ENCODE measurements around the gene EIF2A. TPM values are rescaled to one million over a fixed set of nuclear protein-coding genes. Genes with fewer than 3 reads are reported as not detected.

Gene EIF2A
- total RNA-seq, 1 experiment from 2014 or later, result 74.1 TPM

GRCh38 chr3:150577855-150578254 lies 31.3 kb downstream of the EIF2A start:
- H2AK5ac ChIP-seq (ENCODE audit: insufficient read length, low read length), result no peak overlapping the region
- H2AFZ ChIP-seq (ENCODE audit: low read length), result no peak overlapping the region
- H3K79me2 ChIP-seq (ENCODE audit: insufficient read depth, low read length), result no peaks in the 10 kb centered on the region
- Mint-ChIP-seq H3K9me3 (no peaks in the 10 kb centered on the region), H3K27ac (no peak overlapping the region), H3K4me3 (no peak overlapping the region), H3K27me3 (ENCODE audit: low read depth) (no peaks in the 10 kb centered on the region), H3K36me3 (ENCODE audit: insufficient read depth in 1 of 3, low read depth in 3 of 3) (peaks cover 5 to 60% (median 34%) of the 10 kb centered on the region in 3 experiments; a peak in 6 of 7 replicates), H3K4me1 (no peaks in the 10 kb centered on the region)
- peak; percentile 16; the same call in 1 of the 3 replicates for TF ChIP-seq CTCF (conservative IDR thresholded peaks at IDR 0.05)
- no peak overlapping the region for H3K4ac ChIP-seq (ENCODE audit: low read depth, low read length)
- H4K8ac ChIP-seq (replicated peaks; ENCODE audit: insufficient read length, low read depth, low read length), result no peak overlapping the region
- no peak overlapping the region for H3K14ac ChIP-seq (ENCODE audit: insufficient read depth, low read length)
- no peak overlapping the region for H2BK12ac ChIP-seq (ENCODE audit: insufficient read length, low read depth, low read length)
- no peak overlapping the region for H4K5ac ChIP-seq (ENCODE audit: insufficient read length, low read depth, low read length)
- H3K9me3 ChIP-seq (ENCODE audit: control insufficient read depth, low read depth, low read length), result no peaks in the 10 kb centered on the region
- no peak overlapping the region for H3K18ac ChIP-seq (ENCODE audit: insufficient read length, low read depth, low read length)
- no peak for DNase-seq
- H2BK5ac ChIP-seq (ENCODE audit: insufficient read length, low read length), result no peak overlapping the region
- H3K27me3 ChIP-seq (ENCODE audit: insufficient read depth, low read length), result no peaks in the 10 kb centered on the region
- H2BK15ac ChIP-seq (ENCODE audit: low read depth, low read length), result no peak overlapping the region
- no peaks in the 10 kb centered on the region for H3K23me2 ChIP-seq (ENCODE audit: insufficient read length, low read depth, low read length, poor library complexity, severe bottlenecking)
- no peak overlapping the region for H2BK20ac ChIP-seq (ENCODE audit: low read depth, low read length, poor library complexity, severe bottlenecking)
- no peaks in the 10 kb centered on the region for H3K79me1 ChIP-seq (ENCODE audit: insufficient read depth, low read depth, low read length, poor library complexity, severe bottlenecking)
- H3T11ph ChIP-seq (ENCODE audit: low read length), result no peak overlapping the region
- no peaks in the 10 kb centered on the region for H4K20me1 ChIP-seq (ENCODE audit: control insufficient read depth, insufficient read depth, insufficient read length)
- H3K4me2 ChIP-seq (ENCODE audit: insufficient read depth, insufficient read length, low read length), result no peak overlapping the region
- H2BK120ac ChIP-seq (ENCODE audit: low read depth, low read length, poor library complexity, severe bottlenecking), result no peak overlapping the region
- H3K23ac ChIP-seq (ENCODE audit: insufficient read length, low read depth, low read length), result no peak overlapping the region
- H3K56ac ChIP-seq (ENCODE audit: insufficient read length, low read depth, low read length), result no peak overlapping the region
- H3K27ac ChIP-seq (ENCODE audit: insufficient read length, low read depth, low read length), result no peak overlapping the region
- H3K4me1 ChIP-seq (ENCODE audit: insufficient read depth, low read length), result no peaks in the 10 kb centered on the region
- no CpG with 5 or more reads among the region's 1 CpG for WGBS (ENCODE audit: extremely low coverage, insufficient read length, low lambda C conversion rate)
- H4K91ac ChIP-seq (ENCODE audit: insufficient read length, low read depth, low read length), result no peak overlapping the region
- H3K9ac ChIP-seq (ENCODE audit: extremely low read depth, insufficient read length, low read length), result no peak overlapping the region

Data from H9 (cell line).